GM21526 (cell line): Measurements from ENCODE around the gene AVL9.
A peak's percentile ranks its signal among the peaks of the same experiment; 100 is the strongest.
"Not testable (repeated sequence)": the region's sequence is repeated elsewhere in the genome, so short reads cannot be mapped to it uniquely, and the experiment has no call there.

Experiments
- ATAC-seq: cut with Tn5 transposase; IDR thresholded peaks from one replicate; pipeline ENCODE4 v1.9.1; 2021; ENCODE audit warnings: moderate library complexity; ENCODE audit not compliant: unreplicated experiment, low FRiP score

The AVL9 gene

DNA sequence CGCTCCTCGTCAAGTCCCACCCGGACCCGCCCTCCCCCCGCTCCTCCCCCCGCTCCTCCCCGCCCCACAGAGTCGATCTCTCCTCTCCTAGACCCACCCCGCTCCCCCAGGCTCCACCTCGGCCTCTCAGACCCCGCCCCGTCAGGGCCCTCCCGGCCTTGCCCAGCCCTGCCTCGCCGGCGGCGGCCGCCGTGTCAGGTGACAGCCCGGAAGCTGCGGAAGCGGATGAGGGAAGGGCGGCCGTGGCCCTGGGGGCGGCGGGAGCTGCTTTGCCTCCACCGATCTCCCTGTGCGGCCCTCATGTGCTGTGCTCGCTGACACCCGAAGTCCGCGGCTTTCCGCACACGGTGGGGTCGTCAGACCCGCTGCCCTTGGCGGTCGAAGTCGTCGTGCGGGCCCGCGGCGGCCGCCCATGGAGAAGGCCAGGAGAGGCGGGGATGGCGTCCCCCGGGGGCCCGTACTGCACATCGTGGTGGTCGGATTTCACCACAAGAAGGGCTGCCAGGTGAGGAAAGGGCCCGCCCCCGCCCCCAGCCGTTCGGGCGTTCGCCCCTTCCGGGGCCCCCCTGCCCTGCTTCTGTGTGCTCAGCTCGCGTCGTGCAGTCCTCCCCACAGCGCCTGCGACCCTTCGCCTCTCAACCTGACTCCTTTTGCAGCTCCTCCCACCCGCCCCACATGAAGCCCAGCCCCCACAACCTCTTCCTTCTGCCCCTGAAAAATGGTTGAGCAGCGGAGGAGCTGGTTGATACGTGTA lies at the start of gene AVL9:
TSS of gene AVL9 (plus strand) at position 192 of the 754 bp plus-strand sequence. CDS start at position 413, 221 bp downstream.
- ATAC-seq = peak; percentile 90

GRCh38 chr7:32447218-32447617 lies 48.1 kb upstream of the AVL9 start:
- no peak for ATAC-seq

- ATAC-seq = no peak
These were observed 41.8 kb upstream of the AVL9 start for GRCh38 chr7:32453341-32454011.

GRCh38 chr7:32458025-32458424 lies 37.3 kb upstream of the AVL9 start:
- no peak for ATAC-seq

GRCh38 chr7:32459788-32460187 lies 35.5 kb upstream of the AVL9 start:
- no peak for ATAC-seq

GRCh38 chr7:32461484-32461883 lies 33.8 kb upstream of the AVL9 start:
- no peak for ATAC-seq

DNA sequence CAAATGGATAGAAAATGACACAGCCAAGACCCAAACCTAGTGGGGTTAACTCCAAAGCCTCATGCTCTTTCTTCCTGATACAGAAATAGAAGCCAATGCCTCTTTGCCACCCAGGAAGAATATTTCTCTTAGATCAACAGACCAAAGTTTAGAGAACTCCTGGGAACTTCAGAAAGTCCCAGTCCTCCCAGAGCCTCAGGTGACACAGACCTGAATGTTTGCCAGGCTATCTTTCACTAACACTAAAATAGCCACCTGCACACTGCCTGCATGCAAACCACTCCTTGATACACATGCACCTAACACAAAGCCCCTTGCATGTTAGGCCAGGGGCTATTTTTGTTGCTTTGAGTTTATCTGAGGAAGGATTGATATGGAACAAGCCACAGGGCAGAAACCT lies 32.8 kb upstream of the AVL9 start:
- ATAC-seq = no peak

DNA sequence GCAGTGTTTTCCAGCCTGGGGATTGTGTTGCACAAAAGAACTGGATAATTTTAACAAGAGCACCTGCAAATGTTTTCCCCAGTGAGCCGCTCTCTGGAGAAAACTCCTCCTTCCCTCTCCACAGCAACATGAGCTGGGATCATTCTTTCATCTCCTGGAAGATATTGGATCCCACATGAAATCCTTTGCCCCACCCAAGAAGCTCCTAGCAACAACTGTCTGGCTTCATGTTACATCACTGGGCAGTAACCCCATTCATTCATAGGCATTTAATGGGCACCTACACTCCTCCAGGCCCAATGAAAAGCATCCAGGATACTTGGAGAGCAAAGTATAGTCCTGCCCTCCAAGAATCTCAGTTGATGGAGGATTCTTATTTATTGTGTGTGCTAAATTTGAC lies 32.3 kb upstream of the AVL9 start:
- no peak for ATAC-seq

- not testable (repeated sequence) for ATAC-seq
These were observed 30.5 kb upstream of the AVL9 start for GRCh38 chr7:32464641-32465416.

- ATAC-seq = not testable (repeated sequence)
These were observed 25.3 kb upstream of the AVL9 start for GRCh38 chr7:32470004-32470403.

- no peak for ATAC-seq
These were observed 24.4 kb upstream of the AVL9 start for GRCh38 chr7:32470871-32471270.

GRCh38 chr7:32472015-32472414 lies 23.3 kb upstream of the AVL9 start:
- ATAC-seq = no peak

DNA sequence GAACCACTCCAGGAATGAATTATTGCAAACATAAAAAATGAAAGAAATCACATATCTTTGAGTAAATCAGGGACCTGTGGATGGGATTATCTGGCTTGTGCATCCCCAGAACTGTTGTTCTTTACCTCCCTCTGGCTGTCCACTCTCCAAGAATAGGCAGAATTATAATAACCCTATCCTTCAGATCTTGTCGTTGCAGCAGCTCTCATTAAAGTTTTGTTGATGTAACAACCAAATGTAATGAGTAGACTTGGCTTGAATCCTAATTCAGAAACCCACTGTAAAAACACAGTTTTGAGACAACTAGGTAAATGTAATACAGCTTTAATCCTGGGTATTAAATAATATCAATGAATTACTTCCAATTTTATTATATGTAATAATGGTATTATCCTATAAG lies 21.3 kb upstream of the AVL9 start:
- no peak for ATAC-seq

- ATAC-seq = no peak
These were observed 18.3 kb upstream of the AVL9 start for GRCh38 chr7:32476816-32477648.

- no peak for ATAC-seq
These were observed 17.7 kb upstream of the AVL9 start for GRCh38 chr7:32477649-32477980.

- no peak for ATAC-seq
These were observed 15.6 kb upstream of the AVL9 start for GRCh38 chr7:32479574-32480200.

DNA sequence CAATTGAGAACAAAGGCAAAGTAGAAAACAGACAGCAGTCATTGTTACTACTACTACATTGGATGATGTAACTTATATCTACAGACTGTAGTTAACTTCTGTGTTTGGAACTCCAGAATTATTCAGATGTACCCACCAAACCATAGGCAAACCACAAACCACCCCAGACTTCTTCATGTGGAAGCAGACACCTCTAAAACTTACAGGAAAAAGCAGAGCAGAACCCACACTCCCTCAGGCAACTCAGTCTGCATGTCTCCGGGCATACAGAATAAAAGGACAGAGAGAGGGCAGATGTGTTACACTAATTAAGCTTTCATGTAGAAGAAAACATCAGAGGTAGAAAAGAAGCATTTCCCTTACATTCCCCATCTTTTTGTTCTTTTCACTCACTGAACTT lies 14.1 kb upstream of the AVL9 start:
- no peak for ATAC-seq

DNA sequence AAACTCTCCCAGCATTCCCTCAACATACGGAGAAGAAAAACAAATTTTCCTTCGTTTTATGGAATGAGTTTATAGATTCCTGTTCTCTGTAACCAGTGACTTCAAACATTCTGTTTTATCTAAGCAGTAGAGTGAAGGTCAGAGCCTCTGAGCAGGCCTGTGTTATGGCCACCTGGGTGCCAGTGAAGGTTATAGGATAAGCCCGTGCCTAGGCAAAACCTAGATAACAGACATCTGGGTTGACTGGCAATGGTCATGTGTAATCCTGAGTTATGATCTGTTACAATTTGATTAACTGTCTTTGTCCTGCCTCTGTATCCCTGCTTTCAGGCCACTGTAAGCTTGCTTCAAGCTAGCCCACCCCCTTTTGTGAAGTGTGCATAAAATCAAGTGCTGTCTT lies 13.4 kb upstream of the AVL9 start:
- no peak for ATAC-seq

GRCh38 chr7:32489788-32490126 lies 5.5 kb upstream of the AVL9 start:
- ATAC-seq = no peak

DNA sequence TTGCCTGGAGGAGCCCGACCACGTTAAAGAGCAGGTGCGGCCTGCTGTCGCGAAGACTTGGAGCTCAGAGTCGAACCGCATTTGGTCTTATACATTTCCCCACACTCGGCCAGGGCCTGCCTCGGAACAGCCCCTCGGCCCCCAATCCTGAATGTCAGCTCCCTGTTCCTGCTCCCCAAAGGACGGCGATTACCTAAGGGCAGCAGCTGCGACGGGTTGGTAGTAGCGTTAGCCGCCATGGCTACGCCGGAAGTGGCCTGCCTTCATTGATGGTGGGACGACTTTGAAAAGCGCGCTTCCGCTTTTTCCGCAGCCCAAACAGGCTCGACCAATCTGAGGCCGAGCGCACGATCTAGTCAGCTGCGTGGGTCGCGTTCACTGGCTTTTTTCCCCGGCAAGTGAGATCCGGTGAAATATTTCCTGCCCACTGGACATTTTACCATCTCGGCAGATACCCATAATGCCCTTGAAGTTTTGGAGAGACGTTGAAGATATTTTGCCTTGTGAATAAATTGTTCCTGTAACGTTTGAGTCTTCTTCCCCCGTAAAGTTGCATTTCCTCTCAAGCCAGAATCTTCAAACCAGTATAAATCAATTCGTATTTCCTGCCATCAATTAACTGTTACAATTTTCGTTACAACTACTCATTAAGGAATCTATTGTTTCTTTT lies 5.0 kb upstream of the AVL9 start, which contains the start of gene LSM5:
TSS of gene LSM5 (minus strand) at position 254 of the 670 bp plus-strand sequence. CDS start at position 239, 15 bp downstream.
- peak; percentile 83 for ATAC-seq
